ENCODE data around the gene TMEM163. TPM values are rescaled to one million over a fixed set of nuclear protein-coding genes. Genes with fewer than 3 reads are reported as not detected.

Gene TMEM163
- total RNA-seq, 2 donors from 2014 or later, result 0.55 to 23.1 TPM

DNA sequence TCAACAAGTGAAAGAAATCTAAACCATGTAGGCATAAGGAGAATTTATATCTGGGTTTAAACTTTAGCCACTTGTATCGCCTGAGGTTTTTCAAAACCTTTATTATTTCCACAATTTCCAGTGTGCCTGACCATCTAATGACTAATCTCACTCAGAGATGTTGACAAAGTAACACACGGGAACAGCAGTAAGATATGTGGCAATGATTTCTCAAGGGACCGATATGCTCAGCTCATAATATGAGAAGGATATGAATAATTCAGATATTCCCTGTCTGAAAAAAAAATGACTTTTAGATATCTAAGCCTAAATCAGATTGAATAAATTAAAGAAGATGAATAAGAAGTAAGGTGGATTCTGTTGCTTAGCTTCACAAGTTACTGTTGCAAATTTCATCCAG, 43.5 kb downstream of the TMEM163 start:
- H3K4me1 ChIP-seq (replicated peaks), result no peaks in the 10 kb centered on the region
- no peak overlapping the region for H3K27ac ChIP-seq
- H3K4me3 ChIP-seq, result no peak overlapping the region
- intact Hi-C loops (cut with DNase I), result no loop called here
- TF ChIP-seq POLR2A (IDR thresholded peaks at IDR 0.05) (no peak), POLR2AphosphoS5 (IDR thresholded peaks at IDR 0.05) (no peak)
- TF ChIP-seq, protein P1, sequence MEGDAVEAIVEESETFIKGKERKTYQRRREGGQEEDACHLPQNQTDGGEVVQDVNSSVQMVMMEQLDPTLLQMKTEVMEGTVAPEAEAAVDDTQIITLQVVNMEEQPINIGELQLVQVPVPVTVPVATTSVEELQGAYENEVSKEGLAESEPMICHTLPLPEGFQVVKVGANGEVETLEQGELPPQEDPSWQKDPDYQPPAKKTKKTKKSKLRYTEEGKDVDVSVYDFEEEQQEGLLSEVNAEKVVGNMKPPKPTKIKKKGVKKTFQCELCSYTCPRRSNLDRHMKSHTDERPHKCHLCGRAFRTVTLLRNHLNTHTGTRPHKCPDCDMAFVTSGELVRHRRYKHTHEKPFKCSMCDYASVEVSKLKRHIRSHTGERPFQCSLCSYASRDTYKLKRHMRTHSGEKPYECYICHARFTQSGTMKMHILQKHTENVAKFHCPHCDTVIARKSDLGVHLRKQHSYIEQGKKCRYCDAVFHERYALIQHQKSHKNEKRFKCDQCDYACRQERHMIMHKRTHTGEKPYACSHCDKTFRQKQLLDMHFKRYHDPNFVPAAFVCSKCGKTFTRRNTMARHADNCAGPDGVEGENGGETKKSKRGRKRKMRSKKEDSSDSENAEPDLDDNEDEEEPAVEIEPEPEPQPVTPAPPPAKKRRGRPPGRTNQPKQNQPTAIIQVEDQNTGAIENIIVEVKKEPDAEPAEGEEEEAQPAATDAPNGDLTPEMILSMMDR (IDR thresholded peaks at IDR 0.05), result no peak
- no peaks in the 10 kb centered on the region for H3K9me3 ChIP-seq
- H3K36me3 ChIP-seq, result no peaks in the 10 kb centered on the region
- H3K27me3 ChIP-seq (replicated peaks; ENCODE audit: insufficient read depth), result no peaks in the 10 kb centered on the region
- no peak for DNase-seq (ENCODE audit: low spot score)
- 84% methylated on average over 3 of the region's 3 CpGs for WGBS

DNA sequence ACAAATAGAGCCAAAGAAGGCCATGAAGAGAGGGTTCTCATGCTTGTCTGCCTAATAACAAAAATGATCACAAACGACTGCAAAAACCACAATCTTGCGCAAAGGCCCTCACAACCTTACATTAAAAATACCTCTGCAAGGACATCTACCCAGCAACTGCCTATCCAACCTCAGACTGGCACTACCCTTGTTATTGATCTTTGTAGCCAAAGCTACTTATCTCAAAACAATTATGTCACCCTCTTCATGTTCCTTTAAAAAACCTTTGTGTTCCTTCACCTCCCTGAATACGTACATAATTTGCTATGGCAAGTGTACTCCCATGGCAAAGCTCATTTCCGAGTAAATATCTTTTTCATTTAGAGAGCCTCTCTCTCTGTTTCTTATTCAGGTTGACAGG, 44.1 kb downstream of the TMEM163 start:
- Histone ChIP-seq H3K36me3 (no peaks in the 10 kb centered on the region), H3K4me1 (replicated peaks) (no peaks in the 10 kb centered on the region), H3K27me3 (replicated peaks; ENCODE audit: insufficient read depth) (no peaks in the 10 kb centered on the region), H3K27ac (no peak overlapping the region), H3K4me3 (no peak overlapping the region), H3K9me3 (no peaks in the 10 kb centered on the region)
- DNase-seq (ENCODE audit: low spot score), result no peak
- 73% methylated on average over 4 of the region's 4 CpGs for WGBS
- TF ChIP-seq POLR2AphosphoS5 (IDR thresholded peaks at IDR 0.05) (no peak), POLR2A (IDR thresholded peaks at IDR 0.05) (no peak)
- TF ChIP-seq, protein P1 (IDR thresholded peaks at IDR 0.05), result no peak
- intact Hi-C loops (cut with DNase I), result no loop called here

DNA sequence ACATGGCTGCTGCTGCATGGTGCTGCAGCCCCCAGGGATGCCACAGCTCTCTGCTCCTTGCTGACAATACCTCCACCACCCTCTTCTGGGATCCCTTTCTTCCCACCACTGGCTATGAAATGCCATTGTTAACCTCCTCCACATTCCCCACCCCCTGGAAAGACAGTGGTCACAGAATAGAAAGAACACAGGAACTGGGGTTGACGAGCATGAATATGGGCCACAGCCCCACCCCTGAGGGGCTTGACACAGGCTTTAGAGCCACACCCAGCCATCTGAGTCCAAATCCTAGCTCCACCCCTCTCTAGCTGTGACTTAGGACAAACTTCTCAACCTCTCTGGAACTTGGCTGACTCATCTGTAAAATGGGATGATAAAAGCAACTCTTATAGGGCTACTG, 47.3 kb downstream of the TMEM163 start:
- no peak for DNase-seq (ENCODE audit: low spot score)
- TF ChIP-seq, protein P1 (IDR thresholded peaks at IDR 0.05), result no peak
- TF ChIP-seq POLR2AphosphoS5 (IDR thresholded peaks at IDR 0.05), result no peak
- TF ChIP-seq POLR2A (IDR thresholded peaks at IDR 0.05), result no peak
- H3K4me1 ChIP-seq (replicated peaks), result no peaks in the 10 kb centered on the region

DNA sequence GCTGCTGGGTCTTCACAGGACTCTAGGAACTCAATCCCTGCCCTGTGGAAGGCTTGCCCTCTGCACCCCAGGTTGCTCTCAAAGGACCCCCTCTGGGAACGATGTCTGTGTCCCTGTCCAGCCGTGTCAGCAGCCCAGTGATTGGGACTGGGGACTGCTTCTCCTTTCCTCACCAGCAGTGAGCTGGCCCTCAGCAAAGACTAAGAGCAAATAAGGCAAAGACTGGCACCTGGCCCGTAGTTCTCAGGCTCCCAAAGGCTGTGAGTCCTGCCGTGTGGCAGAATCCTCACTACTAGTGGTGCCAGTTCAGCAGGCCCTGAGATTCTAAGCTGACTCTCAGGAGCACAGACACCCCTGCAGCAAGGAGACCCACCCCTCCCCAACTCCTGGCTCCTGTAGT, 47.8 kb downstream of the TMEM163 start:
- intact Hi-C loops (cut with DNase I), result no loop called here
- no peak for TF ChIP-seq POLR2A (IDR thresholded peaks at IDR 0.05)
- TF ChIP-seq, protein P1 (IDR thresholded peaks at IDR 0.05), result no peak

More for the DNA sequence above, 47.3 kb downstream of the TMEM163 start:
- WGBS, result 8% methylated on average over 1 of the region's 1 CpG
- no peaks in the 10 kb centered on the region for H3K9me3 ChIP-seq
- no peaks in the 10 kb centered on the region for H3K27me3 ChIP-seq (replicated peaks; ENCODE audit: insufficient read depth)
- H3K4me3 ChIP-seq, result no peak overlapping the region
- H3K27ac ChIP-seq, result no peak overlapping the region
- intact Hi-C loops (cut with DNase I), result no loop called here
- H3K36me3 ChIP-seq, result no peaks in the 10 kb centered on the region

DNA sequence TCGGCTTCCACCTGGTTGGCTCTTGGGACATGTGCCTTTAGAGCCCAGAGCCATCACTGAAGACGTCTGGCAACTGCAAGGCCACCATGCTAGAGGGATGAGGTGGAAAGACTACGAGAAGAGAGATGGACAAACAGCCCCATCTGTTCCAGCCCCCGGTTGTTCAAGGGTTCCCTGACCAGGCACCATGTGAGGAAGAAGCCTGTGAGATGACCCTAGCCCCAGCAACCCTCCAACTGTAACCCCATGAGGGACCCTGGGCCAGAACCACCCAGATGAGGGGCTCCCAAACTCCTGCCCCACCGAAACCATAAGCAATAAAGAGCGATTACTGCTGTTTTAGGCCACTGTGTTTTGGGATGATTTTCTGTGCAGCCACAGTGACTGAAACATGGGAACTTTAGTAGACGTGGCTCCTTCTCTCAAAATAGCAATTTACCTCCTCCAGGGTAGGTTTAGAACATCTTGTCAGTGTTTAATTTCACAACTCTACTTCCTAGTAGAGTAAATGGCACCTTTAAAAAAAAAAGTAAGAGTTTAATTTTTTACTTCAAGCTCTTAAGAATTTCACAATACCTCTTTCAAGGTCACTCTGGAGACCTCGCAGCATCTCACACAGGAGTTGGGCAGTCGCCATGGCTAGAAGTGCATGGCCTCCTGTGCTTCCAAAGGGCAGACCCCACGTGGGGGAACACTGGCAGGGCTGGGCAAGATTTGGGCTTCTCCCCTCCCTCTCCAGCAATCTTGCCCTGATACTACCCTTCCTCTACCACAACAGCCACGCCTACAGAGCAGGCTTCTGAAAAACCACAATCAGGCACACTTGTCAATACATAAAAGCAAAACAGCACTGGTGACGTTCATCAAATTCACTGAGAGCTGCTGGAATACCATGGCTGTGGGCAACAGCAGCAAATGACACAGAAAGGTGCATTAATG, 48.8 kb downstream of the TMEM163 start:
- DNase-seq (ENCODE audit: low spot score), result no peak
- Histone ChIP-seq H3K4me3 (no peak overlapping the region), H3K36me3 (no peaks in the 10 kb centered on the region), H3K9me3 (no peaks in the 10 kb centered on the region), H3K27ac (no peak overlapping the region), H3K4me1 (replicated peaks) (no peaks in the 10 kb centered on the region), H3K27me3 (replicated peaks; ENCODE audit: insufficient read depth) (no peaks in the 10 kb centered on the region)
- TF ChIP-seq POLR2AphosphoS5 (IDR thresholded peaks at IDR 0.05) (no peak), POLR2A (IDR thresholded peaks at IDR 0.05) (no peak)
- TF ChIP-seq, protein P1 (IDR thresholded peaks at IDR 0.05), result no peak
- WGBS, result 67% methylated on average over 12 of the region's 12 CpGs
- intact Hi-C loops (cut with DNase I), result no loop called here

More for the DNA sequence above, 47.8 kb downstream of the TMEM163 start:
- no peak for DNase-seq (ENCODE audit: low spot score)
- Histone ChIP-seq H3K4me1 (replicated peaks) (no peaks in the 10 kb centered on the region), H3K36me3 (no peaks in the 10 kb centered on the region), H3K27ac (no peak overlapping the region), H3K4me3 (no peak overlapping the region), H3K9me3 (no peaks in the 10 kb centered on the region), H3K27me3 (replicated peaks; ENCODE audit: insufficient read depth) (no peaks in the 10 kb centered on the region)
- 16% methylated on average over 4 of the region's 4 CpGs for WGBS
